Activated CD4-positive, alpha-beta T cell treated with anti-CD3 and anti-CD28 coated beads for 36 hours (primary cell): ENCODE results near the gene CLIC4. TPM values are rescaled to one million over a fixed set of nuclear protein-coding genes. Genes with fewer than 3 reads are reported as not detected.
A peak's percentile ranks its signal among the peaks of the same experiment; 100 is the strongest.
"Not testable (repeated sequence)": the region's sequence is repeated elsewhere in the genome, so short reads cannot be mapped to it uniquely, and the experiment has no call there.

ENCODE experiments used
- ATAC-seq: fragments of 200-7000 bp; cut with Tn5 transposase; one replicate; pipeline ENCODE4 v1.10.0; 2021; ENCODE audit warnings: mild to moderate bottlenecking, moderate library complexity
- CTCF ChIA-PET: fragments of 350-600 bp; sonication (Branson Sonifier 250); formaldehyde crosslinking; loops from one replicate; lab custom pipeline; 2021; ENCODE audit warnings: antibody characterized with exemption; lab: Charles Lee
- POLR2A ChIA-PET: fragments of 350-600 bp; sonication (Branson Sonifier 250); formaldehyde crosslinking; loops from one replicate; lab custom pipeline; 2021; ENCODE audit warnings: antibody characterized with exemption, inconsistent platforms; lab: Charles Lee
- DNase-seq: peaks from one replicate; pipeline ENCODE4 v3.0.0-alpha.2; 2020
- H3K27ac Mint-ChIP-seq: one replicate; pipeline ENCODE4 v1.8.0; 2021; ENCODE audit warnings: mixed read lengths
- H3K27me3 Mint-ChIP-seq: one replicate; pipeline ENCODE4 v1.8.0; 2021; ENCODE audit warnings: mixed read lengths
- H3K36me3 Mint-ChIP-seq: one replicate; pipeline ENCODE4 v1.8.0; 2021; ENCODE audit warnings: low read depth, mixed read lengths
- H3K4me1 Mint-ChIP-seq: one replicate; pipeline ENCODE4 v1.8.0; 2021; ENCODE audit warnings: mixed read lengths
- H3K4me3 Mint-ChIP-seq: one replicate; pipeline ENCODE4 v1.8.0; 2021; ENCODE audit warnings: mild to moderate bottlenecking, moderate library complexity, mixed read lengths
- H3K9me3 Mint-ChIP-seq: one replicate; pipeline ENCODE4 v1.8.0; 2021; ENCODE audit warnings: low read depth, mixed read lengths
- intact Hi-C, 2 experiments: fragments of 100-400 bp; cut with DNase I in 1 of 2; cut with micrococcal nuclease in 1 of 2; formaldehyde crosslinking; loops; one replicate each; pipeline versions ENCODE4 v1.14.2 to v1.15.1; 2022 to 2024; cut with DNase I, micrococcal nuclease
- total RNA-seq, 2 experiments: library from RNA; stranded (reverse); gene quantifications; one replicate each; pipeline ENCODE4 v1.2.3, GENCODE V29; 2021

CLIC4 gene
- total RNA-seq, 2 experiments from 2014 or later: 29.8 to 33.1 TPM

DNA sequence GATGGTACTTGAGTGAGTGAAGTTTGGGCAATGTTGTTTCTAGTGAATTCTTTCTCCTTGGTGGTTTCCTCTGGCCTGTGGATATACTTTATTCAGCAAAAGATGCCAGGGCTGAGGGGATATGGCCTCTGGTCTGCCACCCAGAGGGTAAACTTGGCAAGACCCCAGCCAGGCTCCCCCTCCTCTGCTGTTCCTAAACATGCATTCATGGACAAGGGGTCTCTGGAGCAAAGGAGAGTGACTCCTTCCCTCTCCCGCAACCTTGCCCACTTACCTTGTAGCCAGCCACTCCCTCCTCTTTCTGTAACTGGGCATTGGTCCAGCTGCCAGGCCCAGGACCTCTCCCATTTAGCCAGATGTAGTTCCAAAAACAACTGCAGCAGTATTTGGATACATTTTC lies 141.0 kb downstream of the CLIC4 start:
- no peak overlapping the region for H3K27ac Mint-ChIP-seq
- ATAC-seq (no peak), DNase-seq (peak; percentile 2)
- H3K27me3 Mint-ChIP-seq: peaks cover 2% of the 10 kb centered on the region
- intact Hi-C loops: no loop called here
- H3K4me3 Mint-ChIP-seq: no peak overlapping the region
- peaks cover 13% of the 10 kb centered on the region for H3K9me3 Mint-ChIP-seq
- no peaks in the 10 kb centered on the region for H3K4me1 Mint-ChIP-seq
- ChIA-PET POLR2A (no interaction called here), CTCF (interaction anchor here (0.6 kb wide), 1 partner anchor 37 kb away, joined by 3 read pairs; no protein-coding TSS in a partner anchor)
- H3K36me3 Mint-ChIP-seq: no peaks in the 10 kb centered on the region

DNA sequence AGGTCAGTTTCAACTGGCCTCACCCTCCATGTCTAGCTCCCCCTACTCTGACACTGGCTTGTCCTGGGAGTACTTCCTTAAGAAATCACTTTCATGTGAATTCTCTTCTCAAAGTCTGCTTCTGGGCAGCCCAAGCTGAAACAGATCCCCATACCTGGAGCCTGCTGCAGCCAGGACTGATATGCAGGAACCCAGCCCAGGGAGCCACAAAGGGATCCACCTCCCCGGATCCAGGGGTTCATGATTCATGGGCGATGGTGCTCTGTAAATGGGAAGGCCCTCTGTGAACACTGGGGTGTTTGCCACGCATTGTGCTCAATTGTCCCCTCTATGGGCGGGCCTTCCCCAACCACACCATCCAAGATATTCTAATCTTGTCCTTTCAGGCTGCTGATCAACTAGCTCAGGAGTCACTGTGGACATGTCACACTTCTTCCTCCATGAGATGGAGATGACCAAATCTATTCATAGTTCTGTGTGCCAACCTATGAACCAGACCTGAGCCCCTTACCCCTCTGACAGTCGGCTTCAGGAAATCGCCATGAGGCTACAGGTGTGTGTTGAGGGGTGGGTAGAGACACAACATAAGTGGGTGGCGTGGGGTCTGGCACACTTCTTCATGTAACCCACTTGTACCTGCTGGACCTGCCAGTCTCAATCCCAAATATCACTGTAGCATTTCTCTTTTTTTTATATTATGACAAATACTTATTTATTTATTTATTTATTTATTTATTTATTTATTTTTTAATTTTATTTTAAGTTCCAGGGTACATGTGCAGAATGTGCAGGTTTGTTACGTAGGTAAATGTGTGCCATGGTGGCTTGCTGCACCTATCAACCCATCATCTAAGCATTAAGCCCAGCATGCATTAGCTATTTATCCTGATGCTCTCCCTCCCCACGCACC lies 143.1 kb downstream of the CLIC4 start:
- intact Hi-C loops: no loop called here
- ChIA-PET POLR2A (no interaction called here), CTCF (interaction anchor here (0.5 to 1.5 kb wide), 4 partner anchors 10 to 661 kb away, joined by 3 to 6 read pairs (median 4); no protein-coding TSS in a partner anchor)
- Mint-ChIP-seq H3K27me3 (peaks cover 2% of the 10 kb centered on the region), H3K4me3 (no peak overlapping the region), H3K36me3 (peaks cover 5% of the 10 kb centered on the region), H3K9me3 (peaks cover 18% of the 10 kb centered on the region), H3K4me1 (no peaks in the 10 kb centered on the region), H3K27ac (no peak overlapping the region)
- ATAC-seq (no peak), DNase-seq (peak; percentile 1)

GRCh38 chr1:24888971-24889676 lies 143.9 kb downstream of the CLIC4 start:
- ChIA-PET POLR2A (no interaction called here), CTCF (interaction anchor here (0.6 to 1.5 kb wide), 2 partner anchors 10 to 662 kb away, joined by 4 read pairs; no protein-coding TSS in a partner anchor)
- Mint-ChIP-seq H3K36me3 (peaks cover 5% of the 10 kb centered on the region), H3K4me1 (no peaks in the 10 kb centered on the region), H3K4me3 (no peak overlapping the region), H3K27ac (no peak overlapping the region), H3K27me3 (peaks cover 2% of the 10 kb centered on the region), H3K9me3 (peaks cover 14% of the 10 kb centered on the region)
- no peak for DNase-seq
- intact Hi-C loops: no loop called here
- no peak for ATAC-seq

- intact Hi-C loops: no loop called here
- CTCF ChIA-PET: no interaction called here
- DNase-seq: no peak
- Mint-ChIP-seq H3K27ac (no peak overlapping the region), H3K9me3 (peaks cover 9% of the 10 kb centered on the region), H3K4me1 (no peaks in the 10 kb centered on the region), H3K4me3 (no peak overlapping the region), H3K36me3 (peaks cover 5% of the 10 kb centered on the region), H3K27me3 (no peaks in the 10 kb centered on the region)
- ATAC-seq: no peak
- POLR2A ChIA-PET: no interaction called here
Measured at GRCh38 chr1:24890887-24891286, 145.6 kb downstream of the CLIC4 start.

GRCh38 chr1:24891367-24891766 lies 146.1 kb downstream of the CLIC4 start:
- CTCF ChIA-PET, ATAC-seq, H3K4me1 Mint-ChIP-seq, H3K27ac Mint-ChIP-seq, H3K4me3 Mint-ChIP-seq, intact Hi-C loops, DNase-seq, H3K9me3 Mint-ChIP-seq, POLR2A ChIA-PET, H3K27me3 Mint-ChIP-seq, H3K36me3 Mint-ChIP-seq: not testable (repeated sequence)

- Mint-ChIP-seq H3K9me3 (peaks cover 9% of the 10 kb centered on the region), H3K27me3 (no peaks in the 10 kb centered on the region), H3K4me3 (no peak overlapping the region), H3K27ac (no peak overlapping the region), H3K36me3 (peaks cover 5% of the 10 kb centered on the region), H3K4me1 (no peaks in the 10 kb centered on the region)
- no peak for DNase-seq
- ATAC-seq: no peak
- CTCF ChIA-PET: no interaction called here
- POLR2A ChIA-PET: interaction anchor here (0.7 kb wide), 1 partner anchor 19 kb away, joined by 3 read pairs; no protein-coding TSS in a partner anchor
- intact Hi-C loops: no loop called here
Measured at GRCh38 chr1:24892188-24893153, 147.2 kb downstream of the CLIC4 start.

GRCh38 chr1:24893431-24893830 lies 148.2 kb downstream of the CLIC4 start:
- H3K4me3 Mint-ChIP-seq: no peak overlapping the region
- no peak for DNase-seq
- intact Hi-C loops: no loop called here
- H3K27me3 Mint-ChIP-seq: no peaks in the 10 kb centered on the region
- H3K27ac Mint-ChIP-seq: no peak overlapping the region
- ChIA-PET CTCF (no interaction called here), POLR2A (no interaction called here)
- peaks cover 4% of the 10 kb centered on the region for H3K4me1 Mint-ChIP-seq
- peaks cover 5% of the 10 kb centered on the region for H3K36me3 Mint-ChIP-seq
- H3K9me3 Mint-ChIP-seq: peaks cover 9% of the 10 kb centered on the region
- no peak for ATAC-seq

Other genes with a start within 250 kb of the CLIC4 start
- gene RCAN3, start 242.6 kb upstream of the CLIC4 start, total RNA-seq: 10 to 100 TPM; 62.3 to 67.5 TPM
- under 1 TPM in 1 of 2 experiments, not detected in 1; 0.05 TPM for gene NCMAP, start 189.4 kb upstream of the CLIC4 start, total RNA-seq
- 100 to 1,000 TPM; 234 to 288 TPM for gene SRRM1, start 102.1 kb upstream of the CLIC4 start, total RNA-seq
- 100 to 1,000 TPM; 156 to 167 TPM for gene RUNX3, start 184.8 kb downstream of the CLIC4 start, total RNA-seq